WI38 (cell line): ENCODE results near the gene CTRB1.
"Not testable (repeated sequence)": the region's sequence is repeated elsewhere in the genome, so short reads cannot be mapped to it uniquely, and the experiment has no call there.

Experiments used
- H3K4me3 ChIP-seq: 2 replicates; pipeline ENCODE4 v1.5.1; 2011; ENCODE audit warnings: low read depth, mild to moderate bottlenecking, control low read depth, low read length
- TF ChIP-seq, protein P1 (sequence below): IDR thresholded peaks from 2 replicates; pipeline ENCODE4 v1.5.1; 2012; ENCODE audit warnings: low read depth, mild to moderate bottlenecking, control low read depth, low read length

CTRB1 gene

DNA sequence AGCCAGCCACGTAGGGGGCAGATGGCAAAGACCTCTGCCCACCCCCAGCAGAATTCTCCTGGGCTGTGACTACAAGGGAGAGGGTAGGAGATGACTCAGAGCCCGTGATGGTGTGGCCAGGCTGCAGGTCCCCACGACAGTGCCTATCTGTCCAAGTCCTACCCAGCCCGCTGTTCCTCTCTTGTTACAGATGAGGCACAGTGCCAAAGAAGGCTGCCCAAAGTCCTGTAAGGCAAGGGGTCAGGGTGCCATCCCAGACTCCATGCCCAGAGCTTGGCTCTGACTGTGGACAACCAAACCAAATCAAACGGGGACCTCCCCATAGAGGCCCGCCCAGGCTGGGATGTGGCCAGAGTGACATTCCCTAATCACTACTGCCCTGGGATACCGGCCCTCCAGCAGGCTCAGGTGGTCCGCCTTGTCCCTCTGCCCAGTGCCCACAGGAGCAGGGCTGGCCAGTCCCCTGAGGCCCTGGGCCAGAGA lies 45.2 kb downstream of the CTRB1 start:
- H3K4me3 ChIP-seq: peak overlapping the region; percentile 98
- TF ChIP-seq, protein P1, sequence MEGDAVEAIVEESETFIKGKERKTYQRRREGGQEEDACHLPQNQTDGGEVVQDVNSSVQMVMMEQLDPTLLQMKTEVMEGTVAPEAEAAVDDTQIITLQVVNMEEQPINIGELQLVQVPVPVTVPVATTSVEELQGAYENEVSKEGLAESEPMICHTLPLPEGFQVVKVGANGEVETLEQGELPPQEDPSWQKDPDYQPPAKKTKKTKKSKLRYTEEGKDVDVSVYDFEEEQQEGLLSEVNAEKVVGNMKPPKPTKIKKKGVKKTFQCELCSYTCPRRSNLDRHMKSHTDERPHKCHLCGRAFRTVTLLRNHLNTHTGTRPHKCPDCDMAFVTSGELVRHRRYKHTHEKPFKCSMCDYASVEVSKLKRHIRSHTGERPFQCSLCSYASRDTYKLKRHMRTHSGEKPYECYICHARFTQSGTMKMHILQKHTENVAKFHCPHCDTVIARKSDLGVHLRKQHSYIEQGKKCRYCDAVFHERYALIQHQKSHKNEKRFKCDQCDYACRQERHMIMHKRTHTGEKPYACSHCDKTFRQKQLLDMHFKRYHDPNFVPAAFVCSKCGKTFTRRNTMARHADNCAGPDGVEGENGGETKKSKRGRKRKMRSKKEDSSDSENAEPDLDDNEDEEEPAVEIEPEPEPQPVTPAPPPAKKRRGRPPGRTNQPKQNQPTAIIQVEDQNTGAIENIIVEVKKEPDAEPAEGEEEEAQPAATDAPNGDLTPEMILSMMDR: no peak

DNA sequence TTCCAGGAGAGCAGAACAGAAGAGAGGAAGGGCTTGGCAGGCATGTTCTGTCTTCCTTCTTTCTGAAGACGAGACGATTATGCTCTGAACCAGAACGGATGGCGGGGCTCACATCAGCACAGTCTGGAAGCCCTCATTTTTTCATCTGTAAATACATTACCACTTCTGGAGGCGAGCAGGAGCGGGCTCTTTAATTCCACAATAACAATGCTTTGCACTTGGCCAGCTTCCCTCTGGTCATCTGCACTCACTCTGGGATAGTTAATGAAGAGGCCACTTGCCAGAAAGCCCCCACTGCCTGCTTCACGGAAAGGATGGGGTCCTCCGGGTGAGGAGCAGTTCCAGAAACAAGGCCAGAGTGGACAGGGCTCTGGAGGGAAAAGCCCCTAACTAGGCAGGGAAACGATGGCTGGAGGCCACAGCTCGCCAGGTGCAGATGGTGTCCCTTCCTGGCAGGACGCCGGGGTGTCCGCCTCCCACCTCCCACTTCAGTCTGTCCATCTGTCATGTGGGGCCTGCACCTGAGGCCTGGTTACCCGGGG lies 45.7 kb downstream of the CTRB1 start:
- TF ChIP-seq, protein P1: no peak
- peak overlapping the region; percentile 98 for H3K4me3 ChIP-seq

DNA sequence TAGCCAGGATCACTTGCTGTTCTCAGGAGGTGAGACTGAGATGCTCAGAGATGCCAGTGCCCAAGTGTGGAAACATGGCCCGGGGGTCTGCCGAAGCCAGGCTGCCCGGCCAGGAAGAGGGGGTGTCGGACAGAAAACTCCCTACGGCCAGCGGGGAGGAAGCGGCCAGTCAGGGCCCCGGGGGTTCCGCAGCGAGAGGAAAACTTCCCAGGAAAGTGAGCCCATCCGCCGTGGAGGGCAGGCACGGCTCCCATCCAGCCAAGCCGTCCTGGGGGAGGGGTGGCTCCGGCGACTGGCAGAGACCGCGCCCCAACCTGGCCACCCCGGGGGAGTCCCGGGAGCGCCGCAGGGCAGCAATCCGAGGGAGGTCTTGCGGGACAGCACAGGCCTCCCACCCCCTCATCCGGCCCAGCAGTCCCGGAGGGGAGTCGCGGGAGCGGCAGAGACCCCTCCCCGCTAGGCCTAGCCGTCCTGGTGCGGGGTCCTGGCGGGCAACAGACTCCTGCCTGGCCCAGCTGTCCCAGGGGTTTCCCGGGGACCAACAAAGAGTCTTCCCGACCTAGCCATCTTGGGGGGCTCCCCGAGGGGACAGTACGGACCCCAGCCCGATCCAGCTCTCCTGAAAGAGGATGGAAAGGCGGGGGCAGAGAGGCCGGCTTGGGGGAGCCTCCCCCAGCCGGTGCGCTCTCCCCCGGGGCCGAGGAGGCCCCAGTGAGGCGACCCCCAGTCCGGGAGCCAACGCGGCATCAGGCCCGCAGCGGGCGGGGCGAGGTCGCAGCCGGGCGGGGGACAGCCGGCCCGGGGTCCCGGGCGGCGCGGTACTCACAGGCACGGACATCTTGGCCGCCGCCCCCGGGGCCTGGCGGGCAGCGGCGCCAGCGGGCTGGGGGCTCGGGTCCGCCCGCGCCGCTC lies 46.5 kb downstream of the CTRB1 start:
- peak overlapping the region; percentile 98 for H3K4me3 ChIP-seq

DNA sequence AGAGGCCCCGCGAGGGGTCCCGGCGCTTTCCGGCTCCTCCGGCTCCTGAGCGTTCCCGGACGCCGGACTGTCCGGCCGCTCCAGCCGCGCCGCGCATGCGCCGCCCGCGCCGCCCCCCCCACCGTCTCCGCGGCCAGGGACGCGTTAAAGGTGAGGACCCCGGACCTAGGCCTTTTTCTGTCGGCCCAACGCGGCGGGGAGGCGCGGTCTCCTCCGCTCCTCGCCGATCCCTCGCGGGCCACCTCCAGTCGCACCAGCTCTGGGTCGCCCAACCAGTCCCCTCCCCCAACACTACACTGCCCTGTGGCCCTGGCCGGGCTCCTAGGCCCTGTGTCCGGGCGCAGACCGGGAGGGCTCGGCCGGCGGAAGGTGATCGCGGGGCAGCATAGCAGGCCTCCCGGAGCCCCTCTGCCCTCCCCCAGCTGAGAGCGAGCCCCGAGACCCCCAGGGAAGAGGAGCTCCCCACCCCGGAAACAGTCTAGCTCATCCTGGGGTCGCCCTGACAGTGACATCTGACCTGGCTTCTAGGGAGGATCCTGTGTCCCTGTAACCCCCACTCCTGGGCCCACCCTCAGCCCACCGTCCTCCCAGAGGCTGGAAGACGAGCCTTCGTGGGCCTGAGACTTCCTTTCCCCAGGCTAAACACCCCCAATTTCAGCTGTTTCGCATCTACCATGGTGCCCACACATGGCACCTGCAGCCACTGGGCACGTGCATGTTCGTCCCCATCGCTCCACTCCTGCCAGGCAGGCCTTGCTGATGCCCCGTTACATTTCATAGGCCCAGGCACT lies 47.3 kb downstream of the CTRB1 start:
- TF ChIP-seq, protein P1: no peak
- H3K4me3 ChIP-seq: peak overlapping the region; percentile 98

More for the DNA sequence above, 46.5 kb downstream of the CTRB1 start:
- TF ChIP-seq, protein P1: no peak

DNA sequence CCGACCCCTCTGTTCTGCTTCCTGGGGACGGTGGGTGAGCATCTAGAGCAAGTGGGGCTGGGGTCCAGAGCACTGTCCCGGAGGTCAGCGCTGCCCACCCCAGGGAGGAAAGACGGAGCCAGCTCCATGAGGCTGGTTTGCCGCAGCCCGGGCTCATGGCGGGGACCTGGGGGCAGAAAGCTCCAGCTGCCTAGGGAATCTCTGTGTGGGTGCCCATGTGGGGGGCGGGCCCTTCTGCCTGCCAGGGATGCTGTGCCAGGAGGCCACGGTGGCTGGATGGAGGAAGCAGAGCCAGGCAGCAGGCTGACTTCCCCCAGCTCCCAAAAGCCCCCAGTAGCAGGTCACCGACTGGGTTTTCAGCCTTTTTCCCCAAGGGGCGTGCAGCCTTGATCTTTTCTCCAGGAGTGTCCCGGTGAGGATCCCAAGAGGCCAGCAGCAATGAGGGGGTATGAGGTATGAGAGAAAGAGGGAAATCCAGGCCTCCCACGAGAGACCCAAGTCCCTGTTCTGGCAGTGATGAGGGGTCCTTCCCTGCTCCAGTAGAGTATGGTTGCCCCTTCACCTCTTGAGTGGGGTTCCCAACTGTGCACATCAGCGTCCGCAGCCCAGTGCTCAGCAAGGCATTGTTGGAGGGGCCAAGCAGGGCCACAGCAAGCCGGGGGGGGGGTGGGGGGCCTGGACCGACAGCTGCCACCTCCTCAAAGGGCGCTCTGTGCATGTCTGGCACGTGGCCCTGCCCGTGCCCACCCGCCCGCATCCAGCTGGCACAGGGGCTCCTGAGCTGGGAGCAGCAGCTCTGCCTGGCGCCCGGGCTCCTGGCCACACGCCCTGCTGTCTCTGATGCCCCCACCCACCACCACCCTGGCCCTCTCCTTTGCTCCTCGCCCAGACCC lies 48.2 kb downstream of the CTRB1 start:
- TF ChIP-seq, protein P1: no peak
- no peak overlapping the region; the same call in 1 of the 2 replicates for H3K4me3 ChIP-seq

DNA sequence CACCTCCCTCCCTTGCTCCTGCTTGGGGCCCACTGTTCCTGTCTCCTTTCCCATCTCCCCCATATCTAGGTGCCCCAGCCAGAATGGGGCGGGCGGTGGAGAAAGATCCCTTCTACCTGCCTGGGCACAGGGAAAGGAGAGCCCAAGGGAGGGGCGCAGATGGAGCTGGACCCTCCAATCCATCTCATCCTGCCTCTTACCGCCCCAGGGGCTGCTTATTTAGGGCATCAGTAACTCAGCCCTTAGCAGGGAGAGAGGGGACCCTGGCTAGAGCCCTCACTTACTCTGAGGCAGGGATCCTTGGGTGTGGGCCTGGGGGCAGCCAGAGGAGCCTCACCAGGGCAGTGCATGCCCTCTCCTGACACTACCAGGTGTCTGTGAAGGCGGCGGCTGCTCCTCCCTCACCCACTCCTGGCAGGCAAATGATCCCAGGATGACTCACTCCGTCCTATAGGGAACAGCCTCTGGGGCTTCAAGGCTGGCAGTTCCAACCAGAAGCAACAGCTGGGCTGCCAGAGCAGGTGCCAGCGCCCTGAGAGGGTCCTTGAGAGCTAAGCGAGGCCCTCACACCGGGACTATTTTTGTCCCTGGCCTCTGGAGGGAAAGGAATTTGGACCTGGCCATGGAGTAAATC lies 49.0 kb downstream of the CTRB1 start:
- H3K4me3 ChIP-seq: no peak overlapping the region
- TF ChIP-seq, protein P1: no peak

DNA sequence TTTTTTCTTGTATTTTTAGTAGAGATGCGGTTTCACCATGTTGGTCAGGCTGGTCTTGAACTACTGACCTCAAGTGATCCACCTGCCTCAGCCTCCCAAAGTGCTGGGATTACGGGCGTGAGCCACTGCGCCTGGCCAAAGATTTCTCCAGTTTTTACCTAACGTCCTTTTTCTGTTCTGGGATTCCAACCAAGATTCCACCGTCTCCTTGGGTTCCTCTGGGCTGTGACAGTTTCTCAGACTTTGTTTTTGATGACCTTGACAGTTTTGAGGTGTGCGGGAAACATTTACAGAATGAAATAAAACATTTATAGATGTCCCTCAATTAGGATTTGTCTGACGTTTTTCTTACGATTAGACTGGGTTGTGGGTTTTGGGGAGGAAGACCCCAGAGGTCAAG lies 50.6 kb downstream of the CTRB1 start:
- H3K4me3 ChIP-seq: not testable (repeated sequence)
